Breast epithelium (tissue), 3 donors: ENCODE data around the gene SETBP1.

Experiments used
- POLR2A ChIP-seq: fragments of 450-650 bp; IDR thresholded peaks from one replicate; pipeline ENCODE4 v1.6.1; 2016; ENCODE audit warnings: antibody characterized with exemption, mild to moderate bottlenecking, moderate library complexity
- POLR2AphosphoS5 ChIP-seq, 3 donors: sonication (generic); formaldehyde crosslinking; IDR thresholded peaks; one replicate each; pipeline ENCODE4 v1.6.1; 2017; ENCODE audit warnings: antibody characterized with exemption in 3 of 3
- TF ChIP-seq, protein P1 (sequence below), 3 donors: fragments of 450-650 bp; IDR thresholded peaks; one replicate each; pipeline ENCODE4 v1.5.1; 2016 to 2017; ENCODE audit warnings: antibody characterized with exemption in 3 of 3, mild to moderate bottlenecking in 3 of 3, moderate library complexity in 3 of 3

- TF ChIP-seq, protein P1, sequence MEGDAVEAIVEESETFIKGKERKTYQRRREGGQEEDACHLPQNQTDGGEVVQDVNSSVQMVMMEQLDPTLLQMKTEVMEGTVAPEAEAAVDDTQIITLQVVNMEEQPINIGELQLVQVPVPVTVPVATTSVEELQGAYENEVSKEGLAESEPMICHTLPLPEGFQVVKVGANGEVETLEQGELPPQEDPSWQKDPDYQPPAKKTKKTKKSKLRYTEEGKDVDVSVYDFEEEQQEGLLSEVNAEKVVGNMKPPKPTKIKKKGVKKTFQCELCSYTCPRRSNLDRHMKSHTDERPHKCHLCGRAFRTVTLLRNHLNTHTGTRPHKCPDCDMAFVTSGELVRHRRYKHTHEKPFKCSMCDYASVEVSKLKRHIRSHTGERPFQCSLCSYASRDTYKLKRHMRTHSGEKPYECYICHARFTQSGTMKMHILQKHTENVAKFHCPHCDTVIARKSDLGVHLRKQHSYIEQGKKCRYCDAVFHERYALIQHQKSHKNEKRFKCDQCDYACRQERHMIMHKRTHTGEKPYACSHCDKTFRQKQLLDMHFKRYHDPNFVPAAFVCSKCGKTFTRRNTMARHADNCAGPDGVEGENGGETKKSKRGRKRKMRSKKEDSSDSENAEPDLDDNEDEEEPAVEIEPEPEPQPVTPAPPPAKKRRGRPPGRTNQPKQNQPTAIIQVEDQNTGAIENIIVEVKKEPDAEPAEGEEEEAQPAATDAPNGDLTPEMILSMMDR (IDR thresholded peaks at IDR 0.05) = no peak
- no peak for TF ChIP-seq POLR2A
- no peak for TF ChIP-seq POLR2AphosphoS5 (IDR thresholded peaks at IDR 0.05)
These were observed 62.1 kb downstream of the SETBP1 start for GRCh38 chr18:44742718-44743311.
